ENCODE results near the gene SIRT2.

Gene SIRT2

GRCh38 chr19:38899447-38900201 is at the start of gene SIRT2, which contains the start of gene NFKBIB (continued):
- TF ChIP-seq, protein P1, sequence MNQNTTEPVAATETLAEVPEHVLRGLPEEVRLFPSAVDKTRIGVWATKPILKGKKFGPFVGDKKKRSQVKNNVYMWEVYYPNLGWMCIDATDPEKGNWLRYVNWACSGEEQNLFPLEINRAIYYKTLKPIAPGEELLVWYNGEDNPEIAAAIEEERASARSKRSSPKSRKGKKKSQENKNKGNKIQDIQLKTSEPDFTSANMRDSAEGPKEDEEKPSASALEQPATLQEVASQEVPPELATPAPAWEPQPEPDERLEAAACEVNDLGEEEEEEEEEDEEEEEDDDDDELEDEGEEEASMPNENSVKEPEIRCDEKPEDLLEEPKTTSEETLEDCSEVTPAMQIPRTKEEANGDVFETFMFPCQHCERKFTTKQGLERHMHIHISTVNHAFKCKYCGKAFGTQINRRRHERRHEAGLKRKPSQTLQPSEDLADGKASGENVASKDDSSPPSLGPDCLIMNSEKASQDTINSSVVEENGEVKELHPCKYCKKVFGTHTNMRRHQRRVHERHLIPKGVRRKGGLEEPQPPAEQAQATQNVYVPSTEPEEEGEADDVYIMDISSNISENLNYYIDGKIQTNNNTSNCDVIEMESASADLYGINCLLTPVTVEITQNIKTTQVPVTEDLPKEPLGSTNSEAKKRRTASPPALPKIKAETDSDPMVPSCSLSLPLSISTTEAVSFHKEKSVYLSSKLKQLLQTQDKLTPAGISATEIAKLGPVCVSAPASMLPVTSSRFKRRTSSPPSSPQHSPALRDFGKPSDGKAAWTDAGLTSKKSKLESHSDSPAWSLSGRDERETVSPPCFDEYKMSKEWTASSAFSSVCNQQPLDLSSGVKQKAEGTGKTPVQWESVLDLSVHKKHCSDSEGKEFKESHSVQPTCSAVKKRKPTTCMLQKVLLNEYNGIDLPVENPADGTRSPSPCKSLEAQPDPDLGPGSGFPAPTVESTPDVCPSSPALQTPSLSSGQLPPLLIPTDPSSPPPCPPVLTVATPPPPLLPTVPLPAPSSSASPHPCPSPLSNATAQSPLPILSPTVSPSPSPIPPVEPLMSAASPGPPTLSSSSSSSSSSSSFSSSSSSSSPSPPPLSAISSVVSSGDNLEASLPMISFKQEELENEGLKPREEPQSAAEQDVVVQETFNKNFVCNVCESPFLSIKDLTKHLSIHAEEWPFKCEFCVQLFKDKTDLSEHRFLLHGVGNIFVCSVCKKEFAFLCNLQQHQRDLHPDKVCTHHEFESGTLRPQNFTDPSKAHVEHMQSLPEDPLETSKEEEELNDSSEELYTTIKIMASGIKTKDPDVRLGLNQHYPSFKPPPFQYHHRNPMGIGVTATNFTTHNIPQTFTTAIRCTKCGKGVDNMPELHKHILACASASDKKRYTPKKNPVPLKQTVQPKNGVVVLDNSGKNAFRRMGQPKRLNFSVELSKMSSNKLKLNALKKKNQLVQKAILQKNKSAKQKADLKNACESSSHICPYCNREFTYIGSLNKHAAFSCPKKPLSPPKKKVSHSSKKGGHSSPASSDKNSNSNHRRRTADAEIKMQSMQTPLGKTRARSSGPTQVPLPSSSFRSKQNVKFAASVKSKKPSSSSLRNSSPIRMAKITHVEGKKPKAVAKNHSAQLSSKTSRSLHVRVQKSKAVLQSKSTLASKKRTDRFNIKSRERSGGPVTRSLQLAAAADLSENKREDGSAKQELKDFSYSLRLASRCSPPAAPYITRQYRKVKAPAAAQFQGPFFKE (tag by site-specific recombination; IDR thresholded peaks at IDR 0.05; ENCODE audit: borderline replicate concordance): no peak
- TF ChIP-seq ZNF791 (tag by site-specific recombination; IDR thresholded peaks at IDR 0.05): no peak
- peak; percentile 100 for TF ChIP-seq ZBTB20 (tag by site-specific recombination; IDR thresholded peaks at IDR 0.05)
- TF ChIP-seq ZNF416 (tag by site-specific recombination; IDR thresholded peaks at IDR 0.05): no peak
- peak; percentile 98 for TF ChIP-seq ZBTB26 (tag by site-specific recombination; optimal IDR thresholded peaks at IDR 0.05)
- no peak for TF ChIP-seq ZNF354C (tag by site-specific recombination; IDR thresholded peaks at IDR 0.05; ENCODE audit: borderline replicate concordance, low read depth)
- TF ChIP-seq, protein P2, sequence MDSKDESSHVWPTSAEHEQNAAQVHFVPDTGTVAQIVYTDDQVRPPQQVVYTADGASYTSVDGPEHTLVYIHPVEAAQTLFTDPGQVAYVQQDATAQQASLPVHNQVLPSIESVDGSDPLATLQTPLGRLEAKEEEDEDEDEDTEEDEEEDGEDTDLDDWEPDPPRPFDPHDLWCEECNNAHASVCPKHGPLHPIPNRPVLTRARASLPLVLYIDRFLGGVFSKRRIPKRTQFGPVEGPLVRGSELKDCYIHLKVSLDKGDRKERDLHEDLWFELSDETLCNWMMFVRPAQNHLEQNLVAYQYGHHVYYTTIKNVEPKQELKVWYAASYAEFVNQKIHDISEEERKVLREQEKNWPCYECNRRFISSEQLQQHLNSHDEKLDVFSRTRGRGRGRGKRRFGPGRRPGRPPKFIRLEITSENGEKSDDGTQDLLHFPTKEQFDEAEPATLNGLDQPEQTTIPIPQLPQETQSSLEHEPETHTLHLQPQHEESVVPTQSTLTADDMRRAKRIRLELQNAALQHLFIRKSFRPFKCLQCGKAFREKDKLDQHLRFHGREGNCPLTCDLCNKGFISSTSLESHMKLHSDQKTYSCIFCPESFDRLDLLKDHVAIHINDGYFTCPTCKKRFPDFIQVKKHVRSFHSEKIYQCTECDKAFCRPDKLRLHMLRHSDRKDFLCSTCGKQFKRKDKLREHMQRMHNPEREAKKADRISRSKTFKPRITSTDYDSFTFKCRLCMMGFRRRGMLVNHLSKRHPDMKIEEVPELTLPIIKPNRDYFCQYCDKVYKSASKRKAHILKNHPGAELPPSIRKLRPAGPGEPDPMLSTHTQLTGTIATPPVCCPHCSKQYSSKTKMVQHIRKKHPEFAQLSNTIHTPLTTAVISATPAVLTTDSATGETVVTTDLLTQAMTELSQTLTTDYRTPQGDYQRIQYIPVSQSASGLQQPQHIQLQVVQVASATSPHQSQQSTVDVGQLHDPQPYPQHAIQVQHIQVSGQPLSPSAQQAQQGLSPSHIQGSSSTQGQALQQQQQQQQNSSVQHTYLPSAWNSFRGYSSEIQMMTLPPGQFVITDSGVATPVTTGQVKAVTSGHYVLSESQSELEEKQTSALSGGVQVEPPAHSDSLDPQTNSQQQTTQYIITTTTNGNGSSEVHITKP (tag by site-specific recombination; IDR thresholded peaks at IDR 0.05): peak; percentile 100
- TF ChIP-seq SP3 (tag by site-specific recombination; IDR thresholded peaks at IDR 0.05): peak; percentile 100
- TF ChIP-seq ZNF335 (tag by site-specific recombination; conservative IDR thresholded peaks at IDR 0.05): peak; percentile 99
- TF ChIP-seq ZNF341 (tag by site-specific recombination; IDR thresholded peaks at IDR 0.05; ENCODE audit: low read depth): peak; percentile 99
- TF ChIP-seq, protein P3, sequence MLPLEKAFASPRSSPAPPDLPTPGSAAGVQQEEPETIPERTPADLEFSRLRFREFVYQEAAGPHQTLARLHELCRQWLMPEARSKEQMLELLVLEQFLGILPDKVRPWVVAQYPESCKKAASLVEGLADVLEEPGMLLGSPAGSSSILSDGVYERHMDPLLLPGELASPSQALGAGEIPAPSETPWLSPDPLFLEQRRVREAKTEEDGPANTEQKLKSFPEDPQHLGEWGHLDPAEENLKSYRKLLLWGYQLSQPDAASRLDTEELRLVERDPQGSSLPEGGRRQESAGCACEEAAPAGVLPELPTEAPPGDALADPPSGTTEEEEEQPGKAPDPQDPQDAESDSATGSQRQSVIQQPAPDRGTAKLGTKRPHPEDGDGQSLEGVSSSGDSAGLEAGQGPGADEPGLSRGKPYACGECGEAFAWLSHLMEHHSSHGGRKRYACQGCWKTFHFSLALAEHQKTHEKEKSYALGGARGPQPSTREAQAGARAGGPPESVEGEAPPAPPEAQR (tag by site-specific recombination; IDR thresholded peaks at IDR 0.05): 0 out of 2 replicates have a peak, but pooled peaks have one; percentile 6
- TF ChIP-seq ZNF843 (tag by site-specific recombination; IDR thresholded peaks at IDR 0.05): peak; percentile 76
- TF ChIP-seq ZNF223 (tag by site-specific recombination; IDR thresholded peaks at IDR 0.05): no peak
- no peak for TF ChIP-seq ZNF404 (tag by site-specific recombination; IDR thresholded peaks at IDR 0.05)
- TF ChIP-seq ZNF2 (tag by site-specific recombination; IDR thresholded peaks at IDR 0.05): peak; percentile 92
- peak; percentile 86; the same call in 1 of the 2 replicates for TF ChIP-seq HOXA7 (CRISPR knock-in tag; IDR thresholded peaks at IDR 0.05; ENCODE audit: borderline replicate concordance)
- no peak for TF ChIP-seq ZNF311 (tag by site-specific recombination; IDR thresholded peaks at IDR 0.05; ENCODE audit: borderline replicate concordance)
- TF ChIP-seq ZNF394 (tag by site-specific recombination; IDR thresholded peaks at IDR 0.05; ENCODE audit: borderline replicate concordance): peak; percentile 66
- TF ChIP-seq ZNF114 (tag by site-specific recombination; IDR thresholded peaks at IDR 0.05): no peak
- TF ChIP-seq ZNF596 (tag by site-specific recombination; IDR thresholded peaks at IDR 0.05): no peak
- TF ChIP-seq ZNF561 (tag by site-specific recombination; IDR thresholded peaks at IDR 0.05; ENCODE audit: borderline replicate concordance): peak; percentile 100
- TF ChIP-seq, protein P4, sequence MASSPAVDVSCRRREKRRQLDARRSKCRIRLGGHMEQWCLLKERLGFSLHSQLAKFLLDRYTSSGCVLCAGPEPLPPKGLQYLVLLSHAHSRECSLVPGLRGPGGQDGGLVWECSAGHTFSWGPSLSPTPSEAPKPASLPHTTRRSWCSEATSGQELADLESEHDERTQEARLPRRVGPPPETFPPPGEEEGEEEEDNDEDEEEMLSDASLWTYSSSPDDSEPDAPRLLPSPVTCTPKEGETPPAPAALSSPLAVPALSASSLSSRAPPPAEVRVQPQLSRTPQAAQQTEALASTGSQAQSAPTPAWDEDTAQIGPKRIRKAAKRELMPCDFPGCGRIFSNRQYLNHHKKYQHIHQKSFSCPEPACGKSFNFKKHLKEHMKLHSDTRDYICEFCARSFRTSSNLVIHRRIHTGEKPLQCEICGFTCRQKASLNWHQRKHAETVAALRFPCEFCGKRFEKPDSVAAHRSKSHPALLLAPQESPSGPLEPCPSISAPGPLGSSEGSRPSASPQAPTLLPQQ (tag by site-specific recombination; IDR thresholded peaks at IDR 0.05): peak; percentile 85
- TF ChIP-seq SP2 (tag by site-specific recombination; IDR thresholded peaks at IDR 0.05): peak; percentile 100
- TF ChIP-seq ZSCAN23 (tag by site-specific recombination; IDR thresholded peaks at IDR 0.05): peak; percentile 86; the same call in 1 of the 2 replicates
- TF ChIP-seq GLIS1 (tag by site-specific recombination; IDR thresholded peaks at IDR 0.05): peak; percentile 99
- TF ChIP-seq ZNF292 (tag by site-specific recombination; IDR thresholded peaks at IDR 0.05; ENCODE audit: borderline replicate concordance, low read depth): no peak
